GM20431 (cell line): ENCODE measurements around the gene RIPOR3.

Experiments
- in situ Hi-C: fragments of 300-500 bp; cut with MseI, MboI; formaldehyde crosslinking; loops from one replicate; pipeline ENCODE4 v1.15.0; 2020; ENCODE audit warnings: low sequenced_read_pairs; ENCODE audit not compliant: unreplicated experiment

Gene RIPOR3

GRCh38 chr20:50690650-50691572 lies at the start of gene RIPOR3:
Gene RIPOR3 (minus strand): TSS chr20:50691542. CDS start chr20:50691128, 414 bp downstream.
- in situ Hi-C loops, result no loop called here

GRCh38 chr20:50737352-50737751 lies 46.0 kb upstream of the RIPOR3 start:
- in situ Hi-C loops, result no loop called here

- in situ Hi-C loops, result no loop called here
Measured at GRCh38 chr20:50735813-50736212, 44.5 kb upstream of the RIPOR3 start.

GRCh38 chr20:50734730-50735679 lies 43.7 kb upstream of the RIPOR3 start:
- in situ Hi-C loops, result no loop called here

GRCh38 chr20:50733644-50734349 lies 42.5 kb upstream of the RIPOR3 start:
- in situ Hi-C loops, result no loop called here

GRCh38 chr20:50731930-50732690 lies 40.8 kb upstream of the RIPOR3 start:
- in situ Hi-C loops, result no loop called here

GRCh38 chr20:50731055-50731929 lies 40.0 kb upstream of the RIPOR3 start, which contains the start of gene PARD6B:
Gene PARD6B (plus strand): TSS chr20:50731580. CDS start chr20:50731787, 207 bp downstream.
- in situ Hi-C loops, result no loop called here

- in situ Hi-C loops, result no loop called here
Measured at GRCh38 chr20:50730765-50731054, 39.4 kb upstream of the RIPOR3 start.

GRCh38 chr20:50729901-50730764 lies 38.8 kb upstream of the RIPOR3 start:
- in situ Hi-C loops, result no loop called here

GRCh38 chr20:50728981-50729874 lies 37.9 kb upstream of the RIPOR3 start:
- in situ Hi-C loops, result no loop called here

- in situ Hi-C loops, result no loop called here
Measured at GRCh38 chr20:50728486-50728980, 37.2 kb upstream of the RIPOR3 start.

GRCh38 chr20:50727792-50728485 lies 36.6 kb upstream of the RIPOR3 start:
- in situ Hi-C loops, result no loop called here

- in situ Hi-C loops, result no loop called here
Measured at GRCh38 chr20:50726955-50727791, 35.8 kb upstream of the RIPOR3 start.

- in situ Hi-C loops, result no loop called here
Measured at GRCh38 chr20:50725724-50726005, 34.3 kb upstream of the RIPOR3 start.
